Measurements from ENCODE around the gene HMGN2.
"Not testable (repeated sequence)": the region's sequence is repeated elsewhere in the genome, so short reads cannot be mapped to it uniquely, and the experiment has no call there.

Gene HMGN2

GRCh38 chr1:26477446-26478152 lies 5.4 kb downstream of the HMGN2 start:
- no peak for DNase-seq (ENCODE audit: low read depth in 2 of 2)

- DNase-seq (ENCODE audit: low read depth in 2 of 2) = no peak
These were observed 5.9 kb downstream of the HMGN2 start for GRCh38 chr1:26478159-26478558.

DNA sequence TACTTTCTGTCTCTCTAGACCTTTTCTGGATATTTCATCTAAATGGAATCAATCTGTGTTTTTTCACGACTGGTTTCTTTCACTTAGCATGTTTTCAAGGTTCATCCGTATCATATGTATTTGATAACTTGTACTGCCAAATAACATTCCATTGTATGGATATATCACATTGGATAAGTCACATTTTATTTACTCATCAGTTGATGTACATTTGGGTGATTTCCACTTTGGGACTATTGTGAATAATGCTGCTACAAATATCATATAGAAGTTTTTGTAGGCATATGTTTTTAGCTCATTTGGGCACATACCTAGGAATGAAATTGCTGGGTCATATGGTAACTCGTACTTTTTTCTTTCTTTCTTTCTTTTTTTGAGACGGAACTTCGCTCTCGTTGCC lies 6.7 kb downstream of the HMGN2 start:
- DNase-seq (ENCODE audit: low read depth in 2 of 2) = no peak

DNA sequence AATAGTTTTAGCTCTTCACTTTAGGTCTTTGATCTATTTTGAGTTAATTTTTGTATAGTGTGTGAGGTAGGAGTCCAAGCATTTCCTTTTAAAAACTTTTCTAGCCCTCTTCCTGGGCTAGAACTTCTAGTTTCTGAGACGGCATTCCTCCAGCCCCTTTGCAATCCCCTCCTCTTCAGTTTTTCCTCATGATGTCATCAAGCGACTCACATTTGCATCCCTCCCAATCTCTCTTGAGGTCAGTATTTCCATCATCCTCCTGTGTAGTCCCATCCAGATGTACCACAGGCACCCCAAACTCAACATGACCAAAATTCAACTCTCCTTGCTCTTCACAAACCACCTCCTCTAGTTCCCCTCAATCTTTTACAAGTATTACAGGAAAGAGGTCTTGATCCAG lies 10.7 kb downstream of the HMGN2 start:
- DNase-seq (ENCODE audit: low read depth in 2 of 2) = no peak

GRCh38 chr1:26483980-26484379 lies 11.7 kb downstream of the HMGN2 start:
- DNase-seq (ENCODE audit: low read depth in 2 of 2) = peak in 1 of 2 experiments; percentile 23

DNA sequence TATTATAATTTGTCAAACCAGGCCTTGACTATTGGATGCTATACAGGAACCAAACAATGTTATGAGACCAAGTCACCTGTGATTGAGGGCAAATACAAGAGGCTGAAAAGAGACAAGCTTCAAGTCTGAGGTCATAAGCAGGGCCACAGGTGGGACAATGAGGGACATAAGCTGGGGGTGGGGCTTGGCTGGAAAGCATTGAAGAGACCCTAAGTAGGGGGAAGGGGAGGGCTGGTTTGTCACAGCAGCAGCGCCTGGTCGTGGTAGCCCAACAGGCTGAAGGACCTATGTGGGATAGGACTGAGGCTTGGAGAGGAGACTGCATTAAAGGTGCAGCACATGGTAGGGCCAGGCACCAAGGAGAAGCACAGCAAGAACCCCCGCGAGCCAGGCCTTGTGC lies 17.9 kb downstream of the HMGN2 start:
- no peak for DNase-seq (ENCODE audit: low read depth in 2 of 2)

DNA sequence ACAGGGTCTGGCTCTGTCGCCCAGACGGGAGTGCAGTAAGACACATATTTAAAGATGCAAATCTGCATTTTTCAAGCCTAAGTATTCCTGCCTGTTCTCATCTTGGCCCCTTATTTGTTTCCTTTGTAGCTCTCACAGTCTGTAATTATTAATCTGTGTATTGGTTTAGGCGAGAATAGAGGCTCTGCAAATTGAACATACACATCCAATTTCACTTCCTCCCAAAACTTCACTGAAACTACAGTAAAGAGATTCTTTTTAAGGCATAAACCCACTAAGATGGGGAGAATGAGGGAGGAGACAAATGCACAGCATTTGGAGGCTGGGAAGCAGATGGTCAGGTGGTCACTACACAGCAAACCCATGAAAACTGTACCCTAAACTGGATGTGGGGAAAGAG lies 21.0 kb downstream of the HMGN2 start:
- no peak for DNase-seq (ENCODE audit: low read depth in 2 of 2)

DNA sequence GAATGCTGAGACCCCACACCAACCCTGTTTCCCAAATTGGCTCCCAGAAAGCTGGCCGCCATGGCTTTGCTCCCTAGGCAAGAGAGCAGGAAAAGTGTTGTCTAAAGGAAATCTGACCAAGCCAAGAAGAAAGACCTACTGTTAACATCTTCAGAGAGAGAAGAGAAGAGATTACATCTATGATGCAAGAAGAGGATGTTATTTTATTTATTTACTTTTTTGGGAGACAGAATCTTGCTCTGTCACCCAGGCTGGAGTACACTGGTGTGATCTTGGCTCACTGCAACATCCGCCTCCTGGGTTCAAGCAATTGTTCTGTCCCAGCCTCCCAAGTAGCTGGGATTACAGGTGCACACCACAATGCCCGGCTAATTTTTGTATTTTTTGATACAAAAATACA lies 21.7 kb downstream of the HMGN2 start:
- DNase-seq (ENCODE audit: low read depth in 2 of 2) = no peak

- no peak for DNase-seq (ENCODE audit: low read depth in 2 of 2)
These were observed 24.6 kb downstream of the HMGN2 start for GRCh38 chr1:26496861-26497260.

DNA sequence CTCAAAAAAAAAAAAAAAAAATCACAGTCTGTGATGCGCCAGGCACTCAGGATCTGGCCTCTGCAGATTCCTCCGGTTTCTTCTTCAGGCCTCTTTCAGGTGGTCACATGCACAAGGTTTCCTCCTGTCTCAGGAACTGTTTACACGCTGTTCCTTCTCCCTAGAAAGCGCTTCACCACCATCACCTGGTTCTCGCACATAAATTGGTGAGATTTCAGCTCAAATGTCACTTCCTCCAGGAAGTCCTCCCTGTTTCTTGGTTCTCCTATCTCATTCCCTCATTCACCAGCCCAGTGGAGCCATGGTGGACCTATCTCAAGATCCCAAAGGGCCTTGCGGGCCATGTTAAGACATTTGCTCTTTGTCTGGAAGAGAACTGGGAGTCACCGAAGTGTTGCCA lies 26.7 kb downstream of the HMGN2 start:
- DNase-seq (ENCODE audit: low read depth in 2 of 2) = no peak

- DNase-seq (ENCODE audit: low read depth in 2 of 2) = peak; percentile 33 to 50
These were observed 28.4 kb downstream of the HMGN2 start for GRCh38 chr1:26500488-26501175.

- not testable (repeated sequence) for DNase-seq (ENCODE audit: low read depth in 2 of 2)
These were observed 38.5 kb downstream of the HMGN2 start for GRCh38 chr1:26510711-26511110.

- DNase-seq (ENCODE audit: low read depth in 2 of 2) = not testable (repeated sequence)
These were observed 43.6 kb downstream of the HMGN2 start for GRCh38 chr1:26515836-26516235.

GRCh38 chr1:26516987-26517765 lies 44.9 kb downstream of the HMGN2 start:
- no peak for DNase-seq (ENCODE audit: low read depth in 2 of 2)

GRCh38 chr1:26517766-26518049 lies 45.5 kb downstream of the HMGN2 start:
- no peak for DNase-seq (ENCODE audit: low read depth in 2 of 2)

- DNase-seq (ENCODE audit: low read depth in 2 of 2) = no peak
These were observed 46.1 kb downstream of the HMGN2 start for GRCh38 chr1:26518355-26518754.

- DNase-seq (ENCODE audit: low read depth in 2 of 2) = no peak
These were observed 48.1 kb downstream of the HMGN2 start for GRCh38 chr1:26520339-26520738.

DNA sequence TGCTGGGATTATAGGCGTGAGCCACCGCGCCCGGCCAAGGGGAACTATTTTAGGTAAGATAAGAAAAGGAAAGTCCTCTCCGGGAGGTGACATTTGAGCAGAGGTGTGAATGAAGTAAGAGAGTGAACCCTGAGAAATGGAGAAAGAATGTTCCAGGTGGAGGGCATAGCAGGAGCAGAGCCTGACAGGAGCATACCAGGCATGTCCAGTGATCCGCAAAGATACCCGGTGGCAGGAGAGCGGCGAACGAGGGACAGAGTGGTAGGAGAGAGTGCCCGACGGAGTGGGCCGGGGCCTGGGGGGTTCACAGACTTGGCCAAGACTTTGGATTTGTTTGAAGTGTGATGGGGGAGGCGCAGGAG lies 49.4 kb downstream of the HMGN2 start:
- DNase-seq (ENCODE audit: low read depth in 2 of 2) = no peak

DNA sequence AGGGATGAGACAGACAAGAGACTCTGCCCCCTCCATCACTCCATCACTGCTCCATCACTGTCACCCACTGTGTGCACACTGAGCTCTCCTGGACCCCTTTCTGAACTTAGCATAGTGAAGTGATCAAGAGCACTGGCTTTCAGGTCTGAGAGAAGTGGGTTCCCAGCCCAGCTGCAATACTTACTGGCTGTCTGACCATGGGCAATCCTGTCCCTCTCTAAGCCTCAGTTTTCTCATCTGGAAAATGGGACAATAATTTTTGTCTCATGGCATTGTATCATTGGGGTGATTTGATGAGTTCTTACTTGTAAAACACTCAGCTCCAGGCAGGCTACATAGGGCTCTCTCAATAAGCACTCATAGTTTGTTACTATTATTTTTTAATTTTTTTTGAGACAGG lies 49.8 kb downstream of the HMGN2 start:
- no peak for DNase-seq (ENCODE audit: low read depth in 2 of 2)

DNA sequence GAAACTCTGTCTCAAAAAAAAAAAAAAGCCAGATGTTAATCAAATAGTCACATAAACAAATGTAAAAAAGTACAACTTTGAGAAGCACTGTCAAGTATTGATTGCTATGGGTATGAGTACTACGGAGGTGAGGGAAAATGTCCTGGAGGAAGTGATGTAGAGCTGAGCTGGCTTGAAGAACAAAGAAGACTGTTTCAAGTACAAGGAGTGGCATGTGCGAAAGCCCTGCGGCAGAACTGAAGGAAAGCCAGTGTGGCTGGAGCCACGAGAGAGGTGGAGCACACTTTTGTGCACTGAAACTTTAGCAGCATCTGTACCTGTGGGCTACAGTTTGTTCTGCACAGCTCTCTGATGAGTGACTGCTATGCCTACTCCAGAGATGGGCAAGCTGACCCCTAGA lies 51.9 kb downstream of the HMGN2 start:
- no peak for DNase-seq (ENCODE audit: low read depth in 2 of 2)
